GM23338 (cell line): ENCODE data around the gene AGAP2. TPM values are rescaled to one million over a fixed set of nuclear protein-coding genes. Genes with fewer than 3 reads are reported as not detected.

Experiments
- ATAC-seq: fragments of 200-7000 bp; cut with Tn5 transposase; 3 replicates; pipeline ENCODE4 v1.9.1; 2020
- DNase-seq: peaks from one replicate; pipeline ENCODE4 v3.0.0-alpha.2; 2015; ENCODE audit warnings: low spot score
- H2AFZ ChIP-seq: fragments of 200-600 bp; sonication (generic); 2 replicates; pipeline ENCODE4 v1.8.0; 2016; ENCODE audit warnings: antibody characterized with exemption, mild to moderate bottlenecking, moderate library complexity
- H3F3A ChIP-seq: fragments of 200-600 bp; sonication (generic); replicated peaks from 2 replicates; pipeline ENCODE4 v1.8.0; 2017; ENCODE audit warnings: antibody characterized with exemption, mixed run types, low read depth
- H3K27ac ChIP-seq: fragments of 200-600 bp; sonication (generic); 2 replicates; pipeline ENCODE4 v1.6.1; 2016; ENCODE audit warnings: low read depth
- H3K27me3 ChIP-seq: fragments of 200-600 bp; sonication (generic); 2 replicates; pipeline ENCODE4 v1.8.0; 2016; ENCODE audit warnings: mild to moderate bottlenecking, mixed run types, moderate library complexity; ENCODE audit not compliant: insufficient read depth
- H3K36me3 ChIP-seq: fragments of 200-600 bp; sonication (generic); 2 replicates; pipeline ENCODE4 v1.8.0; 2016; ENCODE audit warnings: mild to moderate bottlenecking; ENCODE audit not compliant: insufficient read depth
- H3K4me1 ChIP-seq: fragments of 200-600 bp; sonication (generic); 2 replicates; pipeline ENCODE4 v1.8.0; 2016; ENCODE audit warnings: mild to moderate bottlenecking, moderate library complexity; ENCODE audit not compliant: insufficient read depth
- H3K4me2 ChIP-seq: fragments of 200-600 bp; sonication (generic); 2 replicates; pipeline ENCODE4 v1.7.1; 2017; ENCODE audit warnings: mixed run types
- H3K4me3 ChIP-seq: fragments of 200-600 bp; sonication (generic); 2 replicates; pipeline ENCODE4 v1.6.1; 2016; ENCODE audit warnings: mixed run types
- H3K79me2 ChIP-seq: fragments of 200-600 bp; sonication (generic); replicated peaks from 2 replicates; pipeline ENCODE4 v1.8.0; 2017; ENCODE audit warnings: mild to moderate bottlenecking; ENCODE audit not compliant: insufficient read depth
- H3K9me2 ChIP-seq: fragments of 200-600 bp; sonication (generic); 2 replicates; pipeline ENCODE4 v1.8.0; 2017; ENCODE audit not compliant: insufficient read depth
- H4K20me1 ChIP-seq: fragments of 200-600 bp; sonication (generic); replicated peaks from 2 replicates; pipeline ENCODE4 v1.8.0; 2017; ENCODE audit warnings: mild to moderate bottlenecking; ENCODE audit not compliant: insufficient read depth
- H3K27ac Mint-ChIP-seq: 2 replicates; pipeline ENCODE4 v1.8.0; 2020; ENCODE audit warnings: inconsistent platforms, mild to moderate bottlenecking, moderate library complexity, mixed read lengths
- H3K27me3 Mint-ChIP-seq: 3 replicates; pipeline ENCODE4 v1.8.0; 2022; ENCODE audit warnings: low read depth, mild to moderate bottlenecking, moderate library complexity, mixed read lengths, inconsistent platforms; ENCODE audit not compliant: insufficient read depth, poor library complexity
- H3K36me3 Mint-ChIP-seq: 3 replicates; pipeline ENCODE4 v1.8.0; 2021; ENCODE audit warnings: low read depth, mild to moderate bottlenecking, inconsistent platforms, moderate library complexity, mixed read lengths
- H3K4me1 Mint-ChIP-seq: 3 replicates; pipeline ENCODE4 v1.8.0; 2020; ENCODE audit warnings: mild to moderate bottlenecking, inconsistent platforms, mixed read lengths
- H3K4me3 Mint-ChIP-seq: 3 replicates; pipeline ENCODE4 v1.8.0; 2021; ENCODE audit warnings: moderate library complexity, mild to moderate bottlenecking, inconsistent platforms, mixed read lengths
- H3K9me3 Mint-ChIP-seq: 3 replicates; pipeline ENCODE4 v1.8.0; 2020; ENCODE audit warnings: moderate library complexity, mild to moderate bottlenecking, inconsistent platforms, mixed read lengths
- CTCF ChIP-seq, 2 experiments: fragments of 200-600 bp in 1 of 2; sonication (generic) in 1 of 2; conservative IDR thresholded peaks; 2 replicates each; pipeline versions ENCODE4 v1.5.1 to v1.6.1; 2016 to 2017; ENCODE audit warnings: antibody characterized with exemption in 2 of 2, low read depth in 2 of 2, mild to moderate bottlenecking in 2 of 2, moderate library complexity in 1 of 2
- ETS1 ChIP-seq: IDR thresholded peaks from 2 replicates; pipeline ENCODE4 v1.6.1; 2016; ENCODE audit warnings: antibody characterized with exemption
- EZH2 ChIP-seq: fragments of 200-600 bp; sonication (generic); IDR thresholded peaks from one replicate; pipeline ENCODE4 v1.8.0; 2017; ENCODE audit warnings: antibody characterized with exemption, mild to moderate bottlenecking, low read depth; ENCODE audit not compliant: unreplicated experiment
- EZH2phosphoT487 ChIP-seq: fragments of 200-600 bp; sonication (generic); IDR thresholded peaks from one replicate; pipeline ENCODE4 v1.8.1; 2018; ENCODE audit warnings: antibody characterized with exemption; ENCODE audit not compliant: unreplicated experiment
- JUNB ChIP-seq: IDR thresholded peaks from one replicate; pipeline ENCODE4 v1.6.1; 2016; ENCODE audit warnings: antibody characterized with exemption; ENCODE audit not compliant: unreplicated experiment
- STAT1 ChIP-seq: IDR thresholded peaks from one replicate; pipeline ENCODE4 v1.6.1; 2016; ENCODE audit warnings: antibody characterized with exemption; ENCODE audit not compliant: unreplicated experiment
- ZNF114 ChIP-seq: fragments of 250-450 bp; sonication (Bioruptor Pico); IDR thresholded peaks from 2 replicates; pipeline ENCODE4 v1.5.0; 2020; ENCODE audit warnings: mild to moderate bottlenecking, moderate library complexity
- ZNF462 ChIP-seq: fragments of 250-450 bp; sonication (Bioruptor Pico); IDR thresholded peaks from 2 replicates; pipeline ENCODE4 v1.5.0; 2020; ENCODE audit warnings: mild to moderate bottlenecking, moderate library complexity
- polyA plus RNA-seq: library from polyadenylated mRNA; unstranded; fragments of >200 nt; fragmentation: Nextera tagmentation; extraction: Ambion mirVana; gene quantifications from 2 replicates; pipeline ENCODE4 v1.2.1, GENCODE V29; 2016
- total RNA-seq: library from RNA; depleted of rRNA; stranded (reverse); fragments of >200 nt; shearing (Covaris generic); gene quantifications from 2 replicates; pipeline ENCODE4 v1.2.3, GENCODE V29; 2014

The AGAP2 gene
- total and polyA plus RNA-seq, 2 experiments from 2014 or later: 0.36 to 1.3 TPM

- TF ChIP-seq ZNF462 (no peak), JUNB (no peak)
Observed at GRCh38 chr12:57719777-57720605, 18.6 kb downstream of the AGAP2 start (continued).

- Histone ChIP-seq H3K4me1 (no peaks in the 10 kb centered on the region), H3F3A (no peaks in the 10 kb centered on the region), H3K36me3 (peaks cover 6% of the 10 kb centered on the region; the same call in 1 of the 2 replicates), H3K9me2 (no peaks in the 10 kb centered on the region), H4K20me1 (no peaks in the 10 kb centered on the region), H2AFZ (no peak overlapping the region), H3K27me3 (peaks cover 11% of the 10 kb centered on the region), H3K79me2 (no peaks in the 10 kb centered on the region), H3K27ac (no peak overlapping the region), H3K4me2 (no peak overlapping the region), H3K4me3 (no peak overlapping the region)
- H3K4me1 Mint-ChIP-seq: peaks cover 3% of the 10 kb centered on the region; the same call in 2 of the 3 replicates
- no peak overlapping the region for H3K4me3 Mint-ChIP-seq
- H3K27ac Mint-ChIP-seq: no peak overlapping the region
- H3K36me3 Mint-ChIP-seq: peaks cover 15% of the 10 kb centered on the region
- ATAC-seq (no peak), DNase-seq (no peak)
- H3K27me3 Mint-ChIP-seq: peaks cover 11% of the 10 kb centered on the region
- no peaks in the 10 kb centered on the region for H3K9me3 Mint-ChIP-seq
- TF ChIP-seq ETS1 (no peak), EZH2phosphoT487 (no peak), EZH2 (no peak), ZNF114 (CRISPR knock-in tag) (no peak), STAT1 (no peak), CTCF (conservative IDR thresholded peaks at IDR 0.05; ENCODE audit: low read depth in 2 of 2) (no peak)
Observed at GRCh38 chr12:57718641-57719528, 19.7 kb downstream of the AGAP2 start.
